Measurements from ENCODE around the gene FGGY.

FGGY gene

GRCh38 chr1:59262631-59263030 lies 34.3 kb upstream of the FGGY start:
- TF ChIP-seq CTCF (conservative IDR thresholded peaks at IDR 0.05; ENCODE audit: low read depth, low read length): no peak
- DNase-seq (ENCODE audit: low read depth): no peak
- H3K4me3 ChIP-seq (ENCODE audit: low read length): no peak overlapping the region

- no peak overlapping the region for H3K4me3 ChIP-seq (ENCODE audit: low read length)
- DNase-seq (ENCODE audit: low read depth): no peak
- TF ChIP-seq CTCF (conservative IDR thresholded peaks at IDR 0.05; ENCODE audit: low read depth, low read length): no peak
These were observed 33.8 kb upstream of the FGGY start for GRCh38 chr1:59263111-59263510.

- no peak overlapping the region for H3K4me3 ChIP-seq (ENCODE audit: low read length)
- no peak for DNase-seq (ENCODE audit: low read depth)
- TF ChIP-seq CTCF (conservative IDR thresholded peaks at IDR 0.05; ENCODE audit: low read depth, low read length): no peak
These were observed 31.3 kb upstream of the FGGY start for GRCh38 chr1:59265622-59266021.

GRCh38 chr1:59266180-59266926 lies 30.5 kb upstream of the FGGY start:
- DNase-seq (ENCODE audit: low read depth): no peak
- no peak overlapping the region for H3K4me3 ChIP-seq (ENCODE audit: low read length)
- no peak for TF ChIP-seq CTCF (conservative IDR thresholded peaks at IDR 0.05; ENCODE audit: low read depth, low read length)

- no peak for DNase-seq (ENCODE audit: low read depth)
- no peak overlapping the region for H3K4me3 ChIP-seq (ENCODE audit: low read length)
- no peak for TF ChIP-seq CTCF (conservative IDR thresholded peaks at IDR 0.05; ENCODE audit: low read depth, low read length)
These were observed 30.0 kb upstream of the FGGY start for GRCh38 chr1:59266927-59267293.

- H3K4me3 ChIP-seq (ENCODE audit: low read length): no peak overlapping the region
- TF ChIP-seq CTCF (conservative IDR thresholded peaks at IDR 0.05; ENCODE audit: low read depth, low read length): no peak
- DNase-seq (ENCODE audit: low read depth): no peak
These were observed 28.5 kb upstream of the FGGY start for GRCh38 chr1:59268406-59268805.

GRCh38 chr1:59271561-59272260 lies 25.2 kb upstream of the FGGY start:
- no peak for DNase-seq (ENCODE audit: low read depth)
- H3K4me3 ChIP-seq (ENCODE audit: low read length): no peak overlapping the region
- no peak for TF ChIP-seq CTCF (conservative IDR thresholded peaks at IDR 0.05; ENCODE audit: low read depth, low read length)

Measured in retinal pigment epithelial cell (primary cell).